GM12878 (cell line): Measurements from ENCODE around the gene CNTD1. TPM values are rescaled to one million over a fixed set of nuclear protein-coding genes. Genes with fewer than 3 reads are reported as not detected.

Source experiments
- ATAC-seq: fragments of 200-7000 bp; cut with Tn5 transposase; 3 replicates; pipeline ENCODE4 v1.9.1; 2020; ENCODE audit warnings: mild to moderate bottlenecking, moderate library complexity
- BruUV-seq: library from RNA; stranded (reverse); fragments of 400-500 nt; replicated peaks from 2 replicates; lab custom pipeline; 2021; lab: Mats Ljungman, UMichigan
- CTCF ChIA-PET: fragments of 300-600 bp; sonication (Branson Sonifier 250); formaldehyde crosslinking; extraction: SDS; loops from one replicate; lab custom pipeline; 2021; ENCODE audit warnings: inconsistent platforms; lab: Yijun Ruan, JAX
- POLR2A ChIA-PET: fragments of 350-600 bp; formaldehyde crosslinking; extraction: SDS; loops from one replicate; lab custom pipeline; 2021; ENCODE audit warnings: inconsistent platforms; lab: Charles Lee
- RAD21 ChIA-PET: fragments of 300-600 bp; sonication (Branson Sonifier 250); formaldehyde crosslinking; loops from one replicate; lab custom pipeline; 2023; ENCODE audit warnings: antibody characterized with exemption; ENCODE audit not compliant: unreplicated experiment; lab: Charles Lee
- SMC1A ChIA-PET: fragments of 300-600 bp; sonication (Branson Sonifier 250); formaldehyde crosslinking; loops from one replicate; lab custom pipeline; 2023; ENCODE audit not compliant: unreplicated experiment, uncharacterized antibody; lab: Charles Lee
- DNase-seq: peaks from one replicate; pipeline ENCODE4 v3.0.0-alpha.2; 2011; ENCODE audit warnings: low read depth, low spot score
- FAIRE-seq: peaks from 3 replicates; lab custom pipeline; 2011; peaks lifted over from hg19 to GRCh38; lab: Jason Lieb, UNC
- H2AFZ ChIP-seq: 2 replicates; pipeline ENCODE4 v1.6.0; 2011; ENCODE audit warnings: low read depth, low read length, control low read depth; ENCODE audit not compliant: control insufficient read depth
- H3K27ac ChIP-seq: 2 replicates; pipeline ENCODE4 v1.5.1; 2011; ENCODE audit warnings: control low read depth; ENCODE audit not compliant: control insufficient read depth, insufficient read depth
- H3K27me3 ChIP-seq, 2 experiments: replicated peaks in 1 of 2; 2 replicates each; pipeline versions ENCODE4 v1.6.0 to v1.6.1; 2011; ENCODE audit warnings: low read length in 1 of 2; ENCODE audit not compliant: control insufficient read depth in 2 of 2, insufficient read depth in 2 of 2
- H3K36me3 ChIP-seq, 2 experiments: 2 replicates each; pipeline ENCODE4 v1.5.1; 2011; ENCODE audit warnings: low read length in 1 of 2; ENCODE audit not compliant: control insufficient read depth in 2 of 2, insufficient read depth in 2 of 2
- H3K4me1 ChIP-seq: 2 replicates; pipeline ENCODE4 v1.6.1; 2011; ENCODE audit warnings: mild to moderate bottlenecking, low read length, moderate library complexity, mixed read lengths; ENCODE audit not compliant: control insufficient read depth, insufficient read depth
- H3K4me2 ChIP-seq: 2 replicates; pipeline ENCODE4 v1.6.0; 2011; ENCODE audit warnings: control low read depth; ENCODE audit not compliant: control insufficient read depth, insufficient read depth
- H3K4me3 ChIP-seq: fragments of 200-600 bp; sonication (generic); 2 replicates; pipeline ENCODE4 v1.5.1; 2016
- H3K79me2 ChIP-seq: 2 replicates; pipeline ENCODE4 v1.6.0; 2011; ENCODE audit warnings: low read length; ENCODE audit not compliant: control insufficient read depth, insufficient read depth
- H3K9ac ChIP-seq: 2 replicates; pipeline ENCODE4 v1.8.0; 2011; ENCODE audit warnings: low read length, control low read depth, mixed read lengths; ENCODE audit not compliant: control insufficient read depth, insufficient read depth
- H3K9me3 ChIP-seq: replicated peaks from 3 replicates; pipeline ENCODE4 v1.5.1; 2011; ENCODE audit warnings: mild to moderate bottlenecking, low read length; ENCODE audit not compliant: control insufficient read depth, insufficient read depth
- H4K20me1 ChIP-seq: 2 replicates; pipeline ENCODE4 v1.6.0; 2011; ENCODE audit not compliant: control insufficient read depth, insufficient read depth
- E2F8 ChIP-seq: fragments of 450-650 bp; IDR thresholded peaks from 2 replicates; pipeline ENCODE4 v1.6.1; 2018; ENCODE audit warnings: mild to moderate bottlenecking, low read depth, moderate library complexity; ENCODE audit not compliant: partially characterized antibody
- ELK1 ChIP-seq: IDR thresholded peaks from 2 replicates; pipeline ENCODE4 v1.6.1; 2012; ENCODE audit warnings: low read depth, low read length, improper control_type of control experiment
- HDAC6 ChIP-seq: fragments of 200-600 bp; sonication (generic); IDR thresholded peaks from one replicate; pipeline ENCODE4 v1.8.0; 2017; ENCODE audit warnings: antibody characterized with exemption; ENCODE audit not compliant: unreplicated experiment
- IRF4 ChIP-seq: IDR thresholded peaks from 2 replicates; pipeline ENCODE4 v1.6.1; 2011; ENCODE audit warnings: low read depth, low read length
- NFYB ChIP-seq: IDR thresholded peaks from 2 replicates; pipeline ENCODE4 v1.6.1; 2011; ENCODE audit warnings: low read depth, mild to moderate bottlenecking, low read length, improper control_type of control experiment, moderate library complexity; ENCODE audit not compliant: insufficient read depth
- PKNOX1 ChIP-seq: fragments of 450-650 bp; IDR thresholded peaks from 2 replicates; pipeline ENCODE4 v1.6.1; 2016; ENCODE audit warnings: mild to moderate bottlenecking
- RAD51 ChIP-seq: fragments of 450-650 bp; IDR thresholded peaks from 2 replicates; pipeline ENCODE4 v1.6.1; 2016; ENCODE audit warnings: moderate library complexity, mild to moderate bottlenecking, inconsistent platforms
- SREBF2 ChIP-seq: IDR thresholded peaks from 2 replicates; pipeline ENCODE4 v1.6.1; 2012; ENCODE audit warnings: mild to moderate bottlenecking, low read length
- ZNF622 ChIP-seq: fragments of 450-650 bp; IDR thresholded peaks from 2 replicates; pipeline ENCODE4 v1.6.1; 2017; ENCODE audit warnings: mild to moderate bottlenecking, inconsistent platforms
- WGBS: methylation state at CpG from one replicate; pipeline ENCODE4 v1.1.6; 2016; ENCODE audit warnings: low lambda C conversion rate; ENCODE audit not compliant: insufficient replicate concordance, insufficient coverage; ENCODE audit errors: missing lambda C conversion rate; 5-methylcytosine and 5-hydroxymethylcytosine counted together
- in situ Hi-C: fragments of 300-500 bp; cut with MboI; formaldehyde crosslinking; loops from 9 replicates; pipeline ENCODE4 v1.14.3; 2018; ENCODE audit warnings: mixed read lengths
- intact Hi-C: fragments of 100-400 bp; cut with micrococcal nuclease; formaldehyde crosslinking; loops from one replicate; pipeline ENCODE4 v1.14.2; 2022; ENCODE audit not compliant: unreplicated experiment
- polyA plus RNA-seq, 11 experiments: library from polyadenylated mRNA; depleted of rRNA in 4 of 11; unstranded in 6 of 11; stranded (reverse) in 5 of 11; fragments of >200 nt; fragmentation: Nextera tagmentation in 4 of 11; fragmentation: Illumina TruSeq in 1 of 11; extraction: Ambion mirVana in 4 of 11; extraction: Trizol in 1 of 11; gene quantifications; 1 replicate in 1 of 11; 2 replicates in 10 of 11; pipeline versions ENCODE4 v1.2.1 to v1.2.3, GENCODE V29; 2011 to 2016; ENCODE audit warnings: inconsistent platforms in 2 of 11, missing spikeins in 2 of 11, low read depth in 1 of 11
- total RNA-seq, 4 experiments: library from RNA; depleted of rRNA in 3 of 4; stranded (reverse); fragments of >200 nt in 3 of 4; fragmentation: Illumina TruSeq in 1 of 4; extraction: Trizol in 1 of 4; gene quantifications; 2 replicates each; pipeline versions ENCODE4 v1.2.1 to v1.2.3, GENCODE V29; 2013 to 2021

CNTD1 gene
- total and polyA plus RNA-seq, 10 of the 15 experiments (the other 5 are each of a cell fraction or from before 2014, with no cell fraction given), result 0.06 to 1.5 (median 1.1) TPM; not detected in 4

GRCh38 chr17:42844271-42844670 lies 45.6 kb downstream of the CNTD1 start, which contains the start of gene AOC2:
AOC2 (plus strand) TSS chr17:42844580; CDS start chr17:42844627, 47 bp downstream.
- FAIRE-seq (no peak), DNase-seq (no peak), ATAC-seq (no peak)
- ChIA-PET CTCF (interaction anchor here (1.3 to 4.7 kb wide), 2 partner anchors 24 to 154 kb away, joined by 3 to 38 read pairs; partner anchors contain the start of gene RPL27), SMC1A (interaction anchor here (1.3 to 1.7 kb wide), 2 partner anchors 9 to 85 kb away, joined by 3 to 7 read pairs; no protein-coding TSS in a partner anchor), RAD21 (interaction anchor here (1.5 kb wide), 2 partner anchors 85 to 153 kb away, joined by 4 to 5 read pairs; partner anchors contain the start of gene RPL27), POLR2A (no interaction called here)
- H3K27me3 ChIP-seq, result no peaks in the 10 kb centered on the region
- H3K4me3 ChIP-seq, result no peak within 1 kb of the TSS
- no peak for TF ChIP-seq IRF4
- H3K4me2 ChIP-seq, result no peak within 1 kb of the TSS
- H4K20me1 ChIP-seq, result no peaks in the 10 kb centered on the region
- peaks cover 14 to 32% of the 10 kb centered on the region in 2 experiments for H3K36me3 ChIP-seq
- intact Hi-C loops, result loop anchor here (10.0 kb wide), 1 partner anchor 151 kb away; the partner anchor contains the start of gene RPL27
- no peaks in the 10 kb centered on the region for H3K9me3 ChIP-seq
- WGBS, result 88% methylated on average over 4 of the region's 4 CpGs
- no peak within 1 kb of the TSS for H2AFZ ChIP-seq
- no peak within 1 kb of the TSS for H3K27ac ChIP-seq
- BruUV-seq, result no TSS peak
- no peak within 1 kb of the TSS for H3K9ac ChIP-seq
- in situ Hi-C loops, result no loop called here
- H3K79me2 ChIP-seq, result no peaks in the 10 kb centered on the region
- no peaks in the 10 kb centered on the region; the same call in 1 of the 2 replicates for H3K4me1 ChIP-seq

- H3K4me1 ChIP-seq, result no peaks in the 10 kb centered on the region; the same call in 1 of the 2 replicates
- H3K36me3 ChIP-seq, result peaks cover 14 to 28% of the 10 kb centered on the region in 2 experiments
- in situ Hi-C loops, result no loop called here
- no TSS peak for BruUV-seq
- H4K20me1 ChIP-seq, result no peaks in the 10 kb centered on the region
- RAD21 ChIA-PET, result interaction anchor here (1.4 to 1.5 kb wide), 3 partner anchors 84 to 153 kb away, joined by 4 to 5 read pairs (median 4); partner anchors contain the start of gene RPL27
- DNase-seq (no peak), FAIRE-seq (no peak), ATAC-seq (no peak)
- SMC1A ChIA-PET, result interaction anchor here (1.2 to 1.3 kb wide), 2 partner anchors 78 to 153 kb away, joined by 3 to 4 read pairs; partner anchors contain the start of gene RPL27
- POLR2A ChIA-PET, result interaction anchor here (0.6 kb wide), 1 partner anchor 315 kb away, joined by 3 read pairs; no protein-coding TSS in a partner anchor
- intact Hi-C loops, result loop anchor here (10.0 kb wide), 1 partner anchor 150 kb away; the partner anchor contains the start of gene RPL27
- H3K9me3 ChIP-seq, result no peaks in the 10 kb centered on the region
- H3K4me2 ChIP-seq, result no peak overlapping the region
- H3K27me3 ChIP-seq, result no peaks in the 10 kb centered on the region
- no peaks in the 10 kb centered on the region for H3K79me2 ChIP-seq
- 95% methylated on average over 24 of the region's 24 CpGs for WGBS
- no peak overlapping the region for H2AFZ ChIP-seq
- H3K27ac ChIP-seq, result no peak overlapping the region
- CTCF ChIA-PET, result interaction anchor here (0.9 to 4.7 kb wide), 4 partner anchors 10 to 153 kb away, joined by 3 to 38 read pairs (median 4); partner anchors contain the start of gene RPL27
- H3K9ac ChIP-seq, result no peak overlapping the region
- H3K4me3 ChIP-seq, result no peak overlapping the region
- no peak for TF ChIP-seq HDAC6
- TF ChIP-seq PKNOX1, result no peak
- no peak for TF ChIP-seq RAD51
- no peak for TF ChIP-seq ZNF622
- no peak for TF ChIP-seq SREBF2
- no peak for TF ChIP-seq E2F8
- TF ChIP-seq NFYB, result no peak
- no peak for TF ChIP-seq ELK1
These were observed 46.3 kb downstream of the CNTD1 start for GRCh38 chr17:42844761-42845555.
